Caki2 (cell line): ENCODE data around the gene WAPL. TPM values are rescaled to one million over a fixed set of nuclear protein-coding genes. Genes with fewer than 3 reads are reported as not detected.

Experiments
- total RNA-seq: library from RNA; depleted of rRNA; stranded (reverse); fragments of >200 nt; shearing (Covaris generic); gene quantifications from 2 replicates; pipeline ENCODE4 v1.2.3, GENCODE V29; 2014; ENCODE audit warnings: low replicate concordance; rRNA removed

WAPL gene
- total RNA-seq, 1 experiment from 2014 or later: 36.0 TPM

Other genes starting within 250 kb of the WAPL start
- gene GRID1, start 155.0 kb downstream of the WAPL start, total RNA-seq: 2.6 and 6.6 TPM in 2 replicates
- 0.17 TPM in 1 of 2 replicates, not detected in the other for gene OPN4, start 132.8 kb upstream of the WAPL start, total RNA-seq
- 0.03 and 0.17 TPM in 2 replicates for gene LDB3, start 146.7 kb upstream of the WAPL start, total RNA-seq
- 23.7 and 24.6 TPM in 2 replicates for gene BMPR1A, start 234.8 kb upstream of the WAPL start, total RNA-seq